K562 (cell line): ENCODE results near the gene ZSCAN2. TPM values are rescaled to one million over a fixed set of nuclear protein-coding genes. Genes with fewer than 3 reads are reported as not detected.

Source experiments
- HNRNPLL ChIP-seq: fragments of 200-400 bp; formaldehyde crosslinking; IDR thresholded peaks from 2 replicates; pipeline ENCODE4 v1.6.1; 2017; ENCODE audit warnings: low read length, low read depth, mild to moderate bottlenecking; ENCODE audit not compliant: poor library complexity, severe bottlenecking
- MAFF ChIP-seq: IDR thresholded peaks from 2 replicates; pipeline ENCODE4 v1.6.1; 2012; ENCODE audit warnings: low read length, improper control_type of control experiment
- POLR2AphosphoS2 ChIP-seq: IDR thresholded peaks from 2 replicates; pipeline ENCODE4 v1.6.1; 2012; ENCODE audit warnings: low read length, improper control_type of control experiment
- POLR2B ChIP-seq: fragments of 450-650 bp; IDR thresholded peaks from 2 replicates; pipeline ENCODE4 v1.6.1; 2018; ENCODE audit warnings: low read depth; ENCODE audit not compliant: partially characterized antibody
- RCOR1 ChIP-seq, 2 experiments: IDR thresholded peaks; 2 replicates each; pipeline ENCODE4 v1.6.1; 2012; ENCODE audit warnings: low read depth in 2 of 2, low read length in 2 of 2, borderline replicate concordance in 1 of 2, improper control_type of control experiment in 1 of 2
- WHSC1 ChIP-seq: IDR thresholded peaks from one replicate; pipeline ENCODE4 v1.6.1; 2012; ENCODE audit warnings: low read length, control low read depth, inconsistent platforms
- ZNF197 ChIP-seq: fragments of 200-800 bp; sonication (Bioruptor generic); IDR thresholded peaks from 2 replicates; pipeline ENCODE4 v1.6.1; 2016; ENCODE audit warnings: low read depth, missing genetic modification characterization, missing compliant biosample characterization
- polyA plus RNA-seq, 8 experiments: library from polyadenylated mRNA; depleted of rRNA in 4 of 8; stranded (reverse) in 5 of 8; unstranded in 3 of 8; fragments of >200 nt; fragmentation: Nextera tagmentation in 2 of 8; fragmentation: Illumina TruSeq in 1 of 8; extraction: Ambion mirVana in 2 of 8; extraction: Trizol in 1 of 8; gene quantifications; 2 replicates each; pipeline versions ENCODE4 v1.2.1 to v1.2.3, GENCODE V29; 2011 to 2014; ENCODE audit warnings: inconsistent platforms in 1 of 8, missing spikeins in 1 of 8
- total RNA-seq, 7 experiments: library from RNA; depleted of rRNA in 6 of 7; stranded (reverse); fragments of >200 nt in 6 of 7; fragmentation: Illumina TruSeq in 2 of 7; extraction: Trizol in 2 of 7; gene quantifications; 2 replicates each; pipeline versions ENCODE4 v1.2.1 to v1.2.3, GENCODE V29; 2011 to 2021; ENCODE audit warnings: low replicate concordance in 1 of 7
- TF ChIP-seq, protein P1 (sequence below): sonication (generic); formaldehyde crosslinking; IDR thresholded peaks from 2 replicates; pipeline ENCODE4 v1.8.1; 2023; ENCODE audit warnings: missing genetic modification reagents, mild to moderate bottlenecking, borderline replicate concordance
- TF ChIP-seq, protein P2 (sequence below): IDR thresholded peaks from 2 replicates; pipeline ENCODE4 v1.6.1; 2011; ENCODE audit warnings: borderline replicate concordance, low read depth, mild to moderate bottlenecking, moderate library complexity, low read length; ENCODE audit not compliant: insufficient read depth, poor library complexity, severe bottlenecking

ZSCAN2 gene
- total and polyA plus RNA-seq, 9 of the 15 experiments (the other 6 are each of a cell fraction or from before 2014, with no cell fraction given): 1.7 to 14.2 (median 6.6) TPM

DNA sequence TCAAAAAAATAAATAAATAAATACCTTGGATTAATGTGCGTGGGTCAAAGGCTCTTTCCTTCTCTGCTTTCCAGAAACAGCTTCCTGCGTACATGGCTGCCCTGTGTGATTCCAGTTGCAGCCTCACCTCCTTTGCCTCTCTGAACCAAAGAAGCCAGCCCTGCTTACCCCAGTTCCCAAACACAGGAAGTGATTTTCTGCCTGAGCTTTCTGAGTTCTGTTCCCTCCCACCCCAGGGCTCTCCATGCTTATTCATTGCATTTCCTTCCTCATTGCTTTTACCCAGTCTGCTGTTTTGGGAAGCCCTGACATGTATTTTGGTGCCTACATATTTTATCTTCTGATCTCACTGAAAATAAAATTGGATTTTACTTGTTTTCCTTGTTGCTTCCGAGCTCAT lies 15.4 kb downstream of the ZSCAN2 start (continued):
- TF ChIP-seq, protein P1, sequence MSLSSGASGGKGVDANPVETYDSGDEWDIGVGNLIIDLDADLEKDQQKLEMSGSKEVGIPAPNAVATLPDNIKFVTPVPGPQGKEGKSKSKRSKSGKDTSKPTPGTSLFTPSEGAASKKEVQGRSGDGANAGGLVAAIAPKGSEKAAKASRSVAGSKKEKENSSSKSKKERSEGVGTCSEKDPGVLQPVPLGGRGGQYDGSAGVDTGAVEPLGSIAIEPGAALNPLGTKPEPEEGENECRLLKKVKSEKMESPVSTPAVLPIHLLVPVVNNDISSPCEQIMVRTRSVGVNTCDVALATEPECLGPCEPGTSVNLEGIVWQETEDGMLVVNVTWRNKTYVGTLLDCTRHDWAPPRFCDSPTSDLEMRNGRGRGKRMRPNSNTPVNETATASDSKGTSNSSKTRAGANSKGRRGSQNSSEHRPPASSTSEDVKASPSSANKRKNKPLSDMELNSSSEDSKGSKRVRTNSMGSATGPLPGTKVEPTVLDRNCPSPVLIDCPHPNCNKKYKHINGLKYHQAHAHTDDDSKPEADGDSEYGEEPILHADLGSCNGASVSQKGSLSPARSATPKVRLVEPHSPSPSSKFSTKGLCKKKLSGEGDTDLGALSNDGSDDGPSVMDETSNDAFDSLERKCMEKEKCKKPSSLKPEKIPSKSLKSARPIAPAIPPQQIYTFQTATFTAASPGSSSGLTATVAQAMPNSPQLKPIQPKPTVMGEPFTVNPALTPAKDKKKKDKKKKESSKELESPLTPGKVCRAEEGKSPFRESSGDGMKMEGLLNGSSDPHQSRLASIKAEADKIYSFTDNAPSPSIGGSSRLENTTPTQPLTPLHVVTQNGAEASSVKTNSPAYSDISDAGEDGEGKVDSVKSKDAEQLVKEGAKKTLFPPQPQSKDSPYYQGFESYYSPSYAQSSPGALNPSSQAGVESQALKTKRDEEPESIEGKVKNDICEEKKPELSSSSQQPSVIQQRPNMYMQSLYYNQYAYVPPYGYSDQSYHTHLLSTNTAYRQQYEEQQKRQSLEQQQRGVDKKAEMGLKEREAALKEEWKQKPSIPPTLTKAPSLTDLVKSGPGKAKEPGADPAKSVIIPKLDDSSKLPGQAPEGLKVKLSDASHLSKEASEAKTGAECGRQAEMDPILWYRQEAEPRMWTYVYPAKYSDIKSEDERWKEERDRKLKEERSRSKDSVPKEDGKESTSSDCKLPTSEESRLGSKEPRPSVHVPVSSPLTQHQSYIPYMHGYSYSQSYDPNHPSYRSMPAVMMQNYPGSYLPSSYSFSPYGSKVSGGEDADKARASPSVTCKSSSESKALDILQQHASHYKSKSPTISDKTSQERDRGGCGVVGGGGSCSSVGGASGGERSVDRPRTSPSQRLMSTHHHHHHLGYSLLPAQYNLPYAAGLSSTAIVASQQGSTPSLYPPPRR: no peak
- TF ChIP-seq HNRNPLL (no peak), RCOR1 (IDR thresholded peaks at IDR 0.05; ENCODE audit: borderline replicate concordance in 1 of 2, low read depth in 2 of 2, low read length in 2 of 2) (no peak), MAFF (no peak), POLR2AphosphoS2 (no peak), ZNF197 (no peak), POLR2B (no peak), WHSC1 (no peak)
- TF ChIP-seq, protein P2, sequence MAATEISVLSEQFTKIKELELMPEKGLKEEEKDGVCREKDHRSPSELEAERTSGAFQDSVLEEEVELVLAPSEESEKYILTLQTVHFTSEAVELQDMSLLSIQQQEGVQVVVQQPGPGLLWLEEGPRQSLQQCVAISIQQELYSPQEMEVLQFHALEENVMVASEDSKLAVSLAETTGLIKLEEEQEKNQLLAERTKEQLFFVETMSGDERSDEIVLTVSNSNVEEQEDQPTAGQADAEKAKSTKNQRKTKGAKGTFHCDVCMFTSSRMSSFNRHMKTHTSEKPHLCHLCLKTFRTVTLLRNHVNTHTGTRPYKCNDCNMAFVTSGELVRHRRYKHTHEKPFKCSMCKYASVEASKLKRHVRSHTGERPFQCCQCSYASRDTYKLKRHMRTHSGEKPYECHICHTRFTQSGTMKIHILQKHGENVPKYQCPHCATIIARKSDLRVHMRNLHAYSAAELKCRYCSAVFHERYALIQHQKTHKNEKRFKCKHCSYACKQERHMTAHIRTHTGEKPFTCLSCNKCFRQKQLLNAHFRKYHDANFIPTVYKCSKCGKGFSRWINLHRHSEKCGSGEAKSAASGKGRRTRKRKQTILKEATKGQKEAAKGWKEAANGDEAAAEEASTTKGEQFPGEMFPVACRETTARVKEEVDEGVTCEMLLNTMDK: no peak
